Measurements from ENCODE around the gene SHOC2. TPM values are rescaled to one million over a fixed set of nuclear protein-coding genes. Genes with fewer than 3 reads are reported as not detected.

The SHOC2 gene
- total RNA-seq, 1 donor from 2014 or later: 40.4 TPM

GRCh38 chr10:110951381-110951780, 32.0 kb downstream of the SHOC2 start:
- H3K4me3 Mint-ChIP-seq: no peak overlapping the region
- TF ChIP-seq, protein P1, sequence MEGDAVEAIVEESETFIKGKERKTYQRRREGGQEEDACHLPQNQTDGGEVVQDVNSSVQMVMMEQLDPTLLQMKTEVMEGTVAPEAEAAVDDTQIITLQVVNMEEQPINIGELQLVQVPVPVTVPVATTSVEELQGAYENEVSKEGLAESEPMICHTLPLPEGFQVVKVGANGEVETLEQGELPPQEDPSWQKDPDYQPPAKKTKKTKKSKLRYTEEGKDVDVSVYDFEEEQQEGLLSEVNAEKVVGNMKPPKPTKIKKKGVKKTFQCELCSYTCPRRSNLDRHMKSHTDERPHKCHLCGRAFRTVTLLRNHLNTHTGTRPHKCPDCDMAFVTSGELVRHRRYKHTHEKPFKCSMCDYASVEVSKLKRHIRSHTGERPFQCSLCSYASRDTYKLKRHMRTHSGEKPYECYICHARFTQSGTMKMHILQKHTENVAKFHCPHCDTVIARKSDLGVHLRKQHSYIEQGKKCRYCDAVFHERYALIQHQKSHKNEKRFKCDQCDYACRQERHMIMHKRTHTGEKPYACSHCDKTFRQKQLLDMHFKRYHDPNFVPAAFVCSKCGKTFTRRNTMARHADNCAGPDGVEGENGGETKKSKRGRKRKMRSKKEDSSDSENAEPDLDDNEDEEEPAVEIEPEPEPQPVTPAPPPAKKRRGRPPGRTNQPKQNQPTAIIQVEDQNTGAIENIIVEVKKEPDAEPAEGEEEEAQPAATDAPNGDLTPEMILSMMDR (IDR thresholded peaks at IDR 0.05; ENCODE audit: unreplicated experiment): no peak
- DNase-seq (ENCODE audit: low spot score in 2 of 2, unreplicated experiment in 2 of 2): no peak
- H3K9me3 Mint-ChIP-seq: peaks cover 45% of the 10 kb centered on the region
- no peak overlapping the region for H3K27ac Mint-ChIP-seq
- no peaks in the 10 kb centered on the region for H3K4me1 Mint-ChIP-seq
- peaks cover 48% of the 10 kb centered on the region for H3K36me3 Mint-ChIP-seq
- H3K27me3 Mint-ChIP-seq (ENCODE audit: low read depth): no peaks in the 10 kb centered on the region

- DNase-seq (ENCODE audit: low spot score in 2 of 2, unreplicated experiment in 2 of 2): no peak
- TF ChIP-seq, protein P1 (IDR thresholded peaks at IDR 0.05; ENCODE audit: unreplicated experiment): no peak
- no peak overlapping the region for H3K4me3 Mint-ChIP-seq
- peaks cover 6% of the 10 kb centered on the region for H3K36me3 Mint-ChIP-seq
- peak overlapping the region; percentile 57 for H3K27ac Mint-ChIP-seq
- H3K27me3 Mint-ChIP-seq (ENCODE audit: low read depth): no peaks in the 10 kb centered on the region
- peaks cover 24% of the 10 kb centered on the region for H3K4me1 Mint-ChIP-seq
- peaks cover 2% of the 10 kb centered on the region for H3K9me3 Mint-ChIP-seq
Observed at GRCh38 chr10:110957606-110958005, 38.2 kb downstream of the SHOC2 start.

DNA sequence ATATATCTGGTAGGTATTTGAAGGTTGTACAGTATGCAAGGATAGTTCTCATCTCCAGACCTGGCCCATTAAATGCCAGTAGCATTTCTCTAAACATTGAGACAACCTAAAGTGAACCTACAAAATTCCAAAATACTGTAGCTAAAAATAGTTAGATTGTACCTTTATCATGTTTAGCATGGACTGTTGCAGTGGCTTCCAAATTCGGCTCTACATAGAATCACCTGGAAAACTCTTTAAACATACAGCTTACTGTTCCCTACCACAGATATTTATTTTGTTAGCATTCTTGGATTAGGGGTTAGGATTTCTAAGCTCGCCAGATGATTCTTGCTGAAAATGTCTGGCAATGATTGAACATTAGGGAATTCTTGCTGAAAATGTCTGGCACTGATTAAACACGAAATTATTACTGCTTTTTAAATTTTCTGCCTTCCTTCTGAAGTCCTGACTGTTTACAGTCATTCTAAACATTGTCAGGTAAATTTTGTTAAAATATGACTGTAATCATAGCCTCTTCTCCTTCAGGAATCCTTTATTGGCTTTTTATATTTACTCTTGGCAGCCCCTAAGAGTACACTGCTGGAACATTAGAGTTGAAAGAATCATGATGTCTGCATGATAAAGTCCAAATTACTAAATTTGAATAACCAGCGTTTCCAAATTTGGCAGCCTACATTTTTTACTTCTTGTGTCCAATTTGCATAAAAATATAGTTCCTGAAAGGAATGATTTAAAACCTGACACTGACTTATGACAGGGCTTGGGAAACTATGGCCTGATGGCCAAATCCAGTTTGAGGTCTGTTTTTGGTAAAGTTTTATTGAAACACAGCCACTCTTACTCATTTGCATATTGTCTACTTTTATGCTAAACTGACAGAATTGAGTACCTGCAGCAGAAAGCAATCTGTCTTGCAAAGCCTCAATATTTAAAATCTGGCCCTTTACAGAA, 40.3 kb downstream of the SHOC2 start:
- Mint-ChIP-seq H3K27me3 (ENCODE audit: low read depth) (no peaks in the 10 kb centered on the region), H3K4me1 (peaks cover 35% of the 10 kb centered on the region), H3K36me3 (no peaks in the 10 kb centered on the region), H3K9me3 (no peaks in the 10 kb centered on the region), H3K4me3 (no peak overlapping the region), H3K27ac (no peak overlapping the region)
- TF ChIP-seq, protein P1 (IDR thresholded peaks at IDR 0.05; ENCODE audit: unreplicated experiment): no peak
- no peak for DNase-seq (ENCODE audit: low spot score in 2 of 2, unreplicated experiment in 2 of 2)

- Mint-ChIP-seq H3K27ac (no peak overlapping the region), H3K27me3 (ENCODE audit: low read depth) (no peaks in the 10 kb centered on the region), H3K4me3 (no peak overlapping the region), H3K4me1 (peaks cover 37% of the 10 kb centered on the region), H3K9me3 (no peaks in the 10 kb centered on the region), H3K36me3 (no peaks in the 10 kb centered on the region)
- TF ChIP-seq, protein P1 (IDR thresholded peaks at IDR 0.05; ENCODE audit: unreplicated experiment): no peak
- no peak for DNase-seq (ENCODE audit: low spot score in 2 of 2, unreplicated experiment in 2 of 2)
Observed at GRCh38 chr10:110960333-110960712, 40.9 kb downstream of the SHOC2 start.

DNA sequence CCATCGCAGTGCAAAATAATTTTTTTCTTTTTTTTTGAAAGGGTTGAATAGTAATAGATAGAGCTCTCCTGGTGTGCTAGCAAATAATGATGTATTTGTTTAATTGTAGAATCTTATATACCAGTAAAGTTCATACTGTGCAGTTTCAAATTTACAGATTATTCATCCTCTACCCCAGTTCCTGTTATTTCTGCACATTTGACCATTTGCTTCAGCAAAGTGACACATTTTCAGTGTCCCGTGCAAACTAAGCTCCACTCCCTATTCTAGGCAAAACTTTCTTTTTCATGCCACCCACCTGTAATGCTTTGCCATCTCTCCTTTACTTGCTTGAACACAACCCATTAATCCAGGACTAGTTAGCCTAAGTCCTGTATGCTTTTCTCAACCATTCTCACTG, 43.0 kb downstream of the SHOC2 start:
- Mint-ChIP-seq H3K9me3 (no peaks in the 10 kb centered on the region), H3K4me3 (no peak overlapping the region), H3K27me3 (ENCODE audit: low read depth) (no peaks in the 10 kb centered on the region), H3K27ac (no peak overlapping the region), H3K36me3 (no peaks in the 10 kb centered on the region), H3K4me1 (peaks cover 31% of the 10 kb centered on the region)
- no peak for DNase-seq (ENCODE audit: low spot score in 2 of 2, unreplicated experiment in 2 of 2)
- TF ChIP-seq, protein P1 (IDR thresholded peaks at IDR 0.05; ENCODE audit: unreplicated experiment): no peak
